Endothelial cell of umbilical vein (primary cell): ENCODE measurements around the gene ZFAND6. TPM values are rescaled to one million over a fixed set of nuclear protein-coding genes. Genes with fewer than 3 reads are reported as not detected.

Experiments used
- BruUV-seq: library from RNA; stranded (reverse); fragments of 400-500 nt; replicated peaks from 2 replicates; lab custom pipeline; 2021; lab: Mats Ljungman, UMichigan
- CTCF ChIA-PET: fragments of 300-600, 350-600 bp; sonication (Branson Sonifier 250); formaldehyde crosslinking; loops from one replicate; lab custom pipeline; 2021; ENCODE audit warnings: antibody characterized with exemption, inconsistent platforms; lab: Charles Lee
- POLR2A ChIA-PET: fragments of 300-600, 350-600 bp; sonication (Branson Sonifier 250); formaldehyde crosslinking; loops from one replicate; lab custom pipeline; 2021; ENCODE audit warnings: antibody characterized with exemption, inconsistent platforms; lab: Charles Lee
- DNase-seq: peaks from one replicate; pipeline ENCODE4 v3.0.0-alpha.2; 2011; ENCODE audit warnings: low read depth, low spot score
- FAIRE-seq: peaks from 2 replicates; lab custom pipeline; 2011; peaks lifted over from hg19 to GRCh38; lab: Jason Lieb, UNC
- H2AFZ ChIP-seq: 2 replicates; pipeline ENCODE4 v1.6.0; 2012; ENCODE audit warnings: low read depth, low read length, control low read depth, inconsistent platforms
- H3K27ac ChIP-seq: 2 replicates; pipeline ENCODE4 v1.5.1; 2011; ENCODE audit warnings: low read depth, mild to moderate bottlenecking, control low read depth, low read length, moderate library complexity; ENCODE audit not compliant: insufficient read depth
- H3K27me3 ChIP-seq, 2 experiments: 2 replicates each; pipeline versions ENCODE4 v1.6.0 to v1.6.1; 2011; ENCODE audit warnings: low read length in 2 of 2, mixed read lengths in 1 of 2; ENCODE audit not compliant: control insufficient read depth in 2 of 2, insufficient read depth in 2 of 2
- H3K36me3 ChIP-seq, 2 experiments: 2 replicates in 1 of 2; 3 replicates in 1 of 2; pipeline ENCODE4 v1.5.1; 2011; ENCODE audit warnings: low read length in 2 of 2, mild to moderate bottlenecking in 1 of 2, moderate library complexity in 1 of 2; ENCODE audit not compliant: control insufficient read depth in 2 of 2, insufficient read depth in 2 of 2; ENCODE audit errors: extremely low read depth in 1 of 2
- H3K4me1 ChIP-seq: 3 replicates; pipeline ENCODE4 v1.5.1; 2011; ENCODE audit warnings: mild to moderate bottlenecking, low read length; ENCODE audit not compliant: control insufficient read depth, insufficient read depth; ENCODE audit errors: extremely low read depth
- H3K4me2 ChIP-seq: 2 replicates; pipeline ENCODE4 v1.6.1; 2011; ENCODE audit warnings: low read length, control low read depth, mixed read lengths; ENCODE audit not compliant: insufficient read depth
- H3K4me3 ChIP-seq, 3 experiments: fragments of 200-600 bp in 1 of 3; sonication (generic), shearing (Covaris generic) in 1 of 3; replicated peaks in 1 of 3; 2 replicates each; pipeline ENCODE4 v1.5.1; 2011 to 2016; ENCODE audit warnings: control low read depth in 3 of 3, low read length in 3 of 3, mild to moderate bottlenecking in 2 of 3, inconsistent platforms in 1 of 3, low read depth in 1 of 3, moderate library complexity in 1 of 3; ENCODE audit not compliant: insufficient read depth in 1 of 3
- H3K79me2 ChIP-seq: 2 replicates; pipeline ENCODE4 v1.6.0; 2012; ENCODE audit warnings: low read length, inconsistent platforms; ENCODE audit not compliant: control insufficient read depth, insufficient read depth
- H3K9ac ChIP-seq: replicated peaks from 2 replicates; pipeline ENCODE3; 2011; ENCODE audit warnings: low read length, control low read depth; ENCODE audit not compliant: insufficient read depth; ENCODE audit errors: extremely low read depth
- H3K9me1 ChIP-seq: replicated peaks from 3 replicates; pipeline ENCODE4 v1.6.0; 2011; ENCODE audit warnings: mild to moderate bottlenecking, low read length; ENCODE audit not compliant: control insufficient read depth, insufficient read depth; ENCODE audit errors: extremely low read depth
- H3K9me3 ChIP-seq: replicated peaks from 2 replicates; pipeline ENCODE4 v1.5.1; 2012; ENCODE audit warnings: low read length, inconsistent platforms; ENCODE audit not compliant: control insufficient read depth, insufficient read depth
- H4K20me1 ChIP-seq: replicated peaks from 2 replicates; pipeline ENCODE3; 2011; ENCODE audit warnings: mild to moderate bottlenecking, low read length; ENCODE audit not compliant: control insufficient read depth, insufficient read depth; ENCODE audit errors: extremely low read depth
- CTCF ChIP-seq, 2 donors: IDR thresholded peaks; 1 replicate in 1 of 2; 2 replicates in 1 of 2; pipeline ENCODE4 v1.5.1; 2011; ENCODE audit warnings: low read length in 2 of 2, mild to moderate bottlenecking in 2 of 2, moderate library complexity in 2 of 2, control low read depth in 1 of 2, inconsistent platforms in 1 of 2, low read depth in 1 of 2; ENCODE audit not compliant: insufficient read depth in 1 of 2; ENCODE audit errors: extremely low read depth in 1 of 2
- EZH2 ChIP-seq: IDR thresholded peaks from 2 replicates; pipeline ENCODE4 v1.6.1; 2012; ENCODE audit warnings: borderline replicate concordance, low read depth, mild to moderate bottlenecking, moderate library complexity, low read length, inconsistent platforms; ENCODE audit not compliant: severe bottlenecking
- FOS ChIP-seq: IDR thresholded peaks from 2 replicates; pipeline ENCODE4 v1.6.1; 2011; ENCODE audit warnings: mild to moderate bottlenecking, low read length, moderate library complexity, borderline replicate concordance; ENCODE audit not compliant: insufficient read depth
- GATA2 ChIP-seq: IDR thresholded peaks from 2 replicates; pipeline ENCODE4 v1.7.0; 2011; ENCODE audit warnings: low read depth, mild to moderate bottlenecking, moderate library complexity, mixed read lengths, low read length; ENCODE audit not compliant: insufficient read length, insufficient read depth
- JUN ChIP-seq: IDR thresholded peaks from 2 replicates; pipeline ENCODE4 v1.6.1; 2011; ENCODE audit warnings: borderline replicate concordance, low read depth; ENCODE audit not compliant: insufficient read length, insufficient read depth
- MAX ChIP-seq: IDR thresholded peaks from 2 replicates; pipeline ENCODE4 v1.6.1; 2011; ENCODE audit not compliant: insufficient read depth, insufficient read length
- MYC ChIP-seq: IDR thresholded peaks from one replicate; pipeline ENCODE4 v1.6.1; 2011; ENCODE audit warnings: mild to moderate bottlenecking, low read depth, low read length
- POLR2A ChIP-seq: IDR thresholded peaks from 2 replicates; pipeline ENCODE4 v1.6.1; 2012; ENCODE audit warnings: low read depth, mild to moderate bottlenecking, control low read depth, low read length
- POLR2AphosphoS5 ChIP-seq: IDR thresholded peaks from 2 replicates; pipeline ENCODE4 v1.6.1; 2012; ENCODE audit warnings: low read depth, mild to moderate bottlenecking, control low read depth, low read length, moderate library complexity; ENCODE audit not compliant: insufficient read depth
- dilution Hi-C: fragments of 300-500 bp; cut with MboI; formaldehyde crosslinking; loops from one replicate; pipeline ENCODE4 v1.15.0; 2019; ENCODE audit warnings: low sequenced_read_pairs; ENCODE audit not compliant: extremely low pct_ligation_motif_present
- intact Hi-C: fragments of 100-400 bp; cut with micrococcal nuclease; formaldehyde crosslinking; loops from one replicate; pipeline ENCODE4 v1.10.0; 2022
- polyA plus RNA-seq, 4 experiments: library from polyadenylated mRNA; depleted of rRNA in 3 of 4; stranded (reverse) in 3 of 4; unstranded in 1 of 4; fragments of >200 nt; gene quantifications; 2 replicates each; pipeline versions ENCODE4 v1.2.1 to v1.2.3, GENCODE V29; 2011 to 2012; ENCODE audit warnings: missing spikeins in 1 of 4
- total RNA-seq: library from RNA; stranded (reverse); gene quantifications from 2 replicates; pipeline ENCODE4 v1.2.3, GENCODE V29; 2021

Gene ZFAND6
- total and polyA plus RNA-seq, 2 donors (not counting 3 experiments of a cell fraction or from before 2014, with no cell fraction given) = 50.3 to 97.9 TPM

- Histone ChIP-seq H3K36me3 (peaks cover 0 to 5% of the 10 kb centered on the region in 2 experiments), H3K79me2 (no peaks in the 10 kb centered on the region), H3K9ac (no peak overlapping the region), H2AFZ (no peak overlapping the region), H3K4me3 (no peak overlapping the region), H3K4me2 (no peak overlapping the region), H3K27ac (no peak overlapping the region), H3K4me1 (peaks cover 11% of the 10 kb centered on the region), H3K27me3 (no peaks in the 10 kb centered on the region), H3K9me3 (no peaks in the 10 kb centered on the region), H4K20me1 (no peaks in the 10 kb centered on the region), H3K9me1 (no peaks in the 10 kb centered on the region)
- DNase-seq = no peak
- CTCF ChIA-PET = interaction anchor here (1.7 kb wide), 1 partner anchor 10 kb away, joined by 3 read pairs; no protein-coding TSS in a partner anchor
- no TSS peak for BruUV-seq
- no peak for FAIRE-seq
- TF ChIP-seq MYC (no peak), EZH2 (no peak), GATA2 (no peak), CTCF (IDR thresholded peaks at IDR 0.05; ENCODE audit: extremely low read depth in 1 of 2, insufficient read depth in 1 of 2, low read depth in 1 of 2, low read length in 2 of 2) (no peak), POLR2AphosphoS5 (no peak), JUN (no peak), FOS (no peak), MAX (no peak), POLR2A (no peak)
- dilution Hi-C loops (no loop called here), intact Hi-C loops (no loop called here)
- POLR2A ChIA-PET = interaction anchor here (0.6 kb wide), 1 partner anchor 101 kb away, joined by 5 read pairs; no protein-coding TSS in a partner anchor
Measured at GRCh38 chr15:80132382-80132781, 72.9 kb downstream of the ZFAND6 start.
